Ramos (cell line): Measurements from ENCODE around the gene AMFR.

Experiments used
- in situ Hi-C: fragments of 300-500 bp; cut with MboI; formaldehyde crosslinking; loops from one replicate; pipeline ENCODE4 v1.14.3; 2022; ENCODE audit warnings: low sequenced_read_pairs; ENCODE audit not compliant: unreplicated experiment

Gene AMFR

GRCh38 chr16:56337131-56337857 is 88.1 kb downstream of the AMFR start:
- in situ Hi-C loops, result no loop called here

- in situ Hi-C loops, result no loop called here
These were observed 88.6 kb downstream of the AMFR start for GRCh38 chr16:56336711-56337110.

GRCh38 chr16:56336071-56336688 is 89.2 kb downstream of the AMFR start:
- in situ Hi-C loops, result no loop called here

GRCh38 chr16:56334761-56335160 is 90.6 kb downstream of the AMFR start:
- in situ Hi-C loops, result no loop called here

GRCh38 chr16:56332464-56333079 is 92.8 kb downstream of the AMFR start:
- in situ Hi-C loops, result no loop called here

GRCh38 chr16:56331915-56332314 is 93.4 kb downstream of the AMFR start:
- in situ Hi-C loops, result no loop called here

- in situ Hi-C loops, result no loop called here
These were observed 93.9 kb downstream of the AMFR start for GRCh38 chr16:56331399-56331798.

- in situ Hi-C loops, result no loop called here
These were observed 94.9 kb downstream of the AMFR start for GRCh38 chr16:56330476-56330875.

GRCh38 chr16:56329887-56330286 is 95.5 kb downstream of the AMFR start:
- in situ Hi-C loops, result no loop called here

- in situ Hi-C loops, result no loop called here
These were observed 96.9 kb downstream of the AMFR start for GRCh38 chr16:56328276-56329022.

- in situ Hi-C loops, result no loop called here
These were observed 97.5 kb downstream of the AMFR start for GRCh38 chr16:56327929-56328258.

GRCh38 chr16:56327071-56327928 is 98.0 kb downstream of the AMFR start:
- in situ Hi-C loops, result no loop called here

- in situ Hi-C loops, result no loop called here
These were observed 99.4 kb downstream of the AMFR start for GRCh38 chr16:56325956-56326355.

GRCh38 chr16:56324406-56324805 is 100.9 kb downstream of the AMFR start:
- in situ Hi-C loops, result loop anchor here (25.0 kb wide), 1 partner anchor 862 kb away; no protein-coding TSS in a partner anchor

GRCh38 chr16:56321571-56321970 is 103.8 kb downstream of the AMFR start:
- in situ Hi-C loops, result loop anchor here (25.0 kb wide), 1 partner anchor 859 kb away; no protein-coding TSS in a partner anchor

GRCh38 chr16:56320811-56321558 is 104.4 kb downstream of the AMFR start:
- in situ Hi-C loops, result loop anchor here (25.0 kb wide), 1 partner anchor 859 kb away; no protein-coding TSS in a partner anchor

GRCh38 chr16:56320056-56320455 is 105.3 kb downstream of the AMFR start:
- in situ Hi-C loops, result loop anchor here (25.0 kb wide), 1 partner anchor 858 kb away; no protein-coding TSS in a partner anchor

GRCh38 chr16:56319376-56319775 is 106.0 kb downstream of the AMFR start:
- in situ Hi-C loops, result loop anchor here (10.0 to 25.0 kb wide), 2 partner anchors 375 to 857 kb away; no protein-coding TSS in a partner anchor

- in situ Hi-C loops, result loop anchor here (10.0 to 25.0 kb wide), 2 partner anchors 374 to 856 kb away; no protein-coding TSS in a partner anchor
These were observed 106.6 kb downstream of the AMFR start for GRCh38 chr16:56318827-56319140.
